Caco-2 (cell line): ENCODE measurements around the gene CCDC142. TPM values are rescaled to one million over a fixed set of nuclear protein-coding genes. Genes with fewer than 3 reads are reported as not detected.

Experiments used
- BruUV-seq: library from RNA; stranded (reverse); fragments of 400-500 nt; replicated peaks from 2 replicates; lab custom pipeline; 2021; lab: Mats Ljungman, UMichigan
- CTCF ChIA-PET: fragments of 300-600 bp; sonication (Branson Sonifier 250); formaldehyde crosslinking; loops from one replicate; lab custom pipeline; 2022; ENCODE audit warnings: antibody characterized with exemption; lab: Charles Lee
- POLR2A ChIA-PET: fragments of 300-600 bp; sonication (Branson Sonifier 250); formaldehyde crosslinking; loops from one replicate; lab custom pipeline; 2022; ENCODE audit warnings: antibody characterized with exemption; lab: Charles Lee
- DNase-seq, 2 experiments: peaks; one replicate each; pipeline versions ENCODE4 v3.0.0 to v3.0.0-alpha.2; 2020 to 2022
- H3K27me3 ChIP-seq: replicated peaks from 2 replicates; pipeline ENCODE4 v1.6.0; 2011; ENCODE audit warnings: low read length; ENCODE audit not compliant: control insufficient read depth, insufficient read depth
- H3K36me3 ChIP-seq: 2 replicates; pipeline ENCODE4 v1.5.1; 2011; ENCODE audit warnings: low read length; ENCODE audit not compliant: control insufficient read depth, insufficient read depth
- H3K4me1 ChIP-seq: fragments of 250-450 bp; sonication (Bioruptor Pico); 2 replicates; pipeline ENCODE4 v1.5.1; 2020; ENCODE audit warnings: mild to moderate bottlenecking
- H3K4me3 ChIP-seq: 2 replicates; pipeline ENCODE4 v1.5.1; 2011; ENCODE audit warnings: low read depth, mild to moderate bottlenecking, control low read depth, low read length
- H3K9me3 ChIP-seq: fragments of 250-450 bp; sonication (Bioruptor Pico); 2 replicates; pipeline ENCODE4 v1.5.1; 2020; ENCODE audit warnings: mild to moderate bottlenecking, moderate library complexity
- H3K27ac Mint-ChIP-seq: one replicate; pipeline ENCODE4 v1.8.0; 2022; ENCODE audit warnings: mixed read lengths; ENCODE audit not compliant: unreplicated experiment
- H3K27me3 Mint-ChIP-seq: one replicate; pipeline ENCODE4 v1.8.0; 2022; ENCODE audit warnings: mixed read lengths; ENCODE audit not compliant: insufficient read depth, unreplicated experiment
- H3K36me3 Mint-ChIP-seq: one replicate; pipeline ENCODE4 v1.8.0; 2022; ENCODE audit warnings: mild to moderate bottlenecking, mixed read lengths; ENCODE audit not compliant: insufficient read depth, unreplicated experiment
- H3K4me1 Mint-ChIP-seq: one replicate; pipeline ENCODE4 v1.8.0; 2022; ENCODE audit warnings: low read depth, mixed read lengths; ENCODE audit not compliant: unreplicated experiment
- H3K4me3 Mint-ChIP-seq: one replicate; pipeline ENCODE4 v1.8.0; 2022; ENCODE audit warnings: mild to moderate bottlenecking, moderate library complexity, mixed read lengths; ENCODE audit not compliant: unreplicated experiment
- H3K9me3 Mint-ChIP-seq: one replicate; pipeline ENCODE4 v1.8.0; 2022; ENCODE audit warnings: mixed read lengths; ENCODE audit not compliant: unreplicated experiment
- CTCF ChIP-seq, 2 experiments: fragments of 200-600 bp in 1 of 2; IDR thresholded peaks; 1 replicate in 1 of 2; 2 replicates in 1 of 2; pipeline versions ENCODE4 v1.5.1 to v1.8.0; 2011 to 2022; ENCODE audit warnings: antibody characterized with exemption in 1 of 2, control low read depth in 1 of 2, inconsistent platforms in 1 of 2, low read depth in 1 of 2, low read length in 1 of 2, mild to moderate bottlenecking in 1 of 2, moderate library complexity in 1 of 2; ENCODE audit not compliant: insufficient read depth in 1 of 2, severe bottlenecking in 1 of 2, unreplicated experiment in 1 of 2
- intact Hi-C: fragments of 100-400 bp; cut with micrococcal nuclease; formaldehyde crosslinking; loops from one replicate; pipeline ENCODE4 v1.10.0; 2022; ENCODE audit not compliant: unreplicated experiment
- total RNA-seq: library from RNA; stranded (reverse); gene quantifications from 2 replicates; pipeline ENCODE4 v1.2.3, GENCODE V29; 2022

CCDC142 gene
- total RNA-seq, 1 experiment from 2014 or later = 39.0 TPM

- Mint-ChIP-seq H3K4me3 (peak overlapping the region; percentile 94), H3K4me1 (peaks cover 41% of the 10 kb centered on the region), H3K9me3 (no peaks in the 10 kb centered on the region), H3K27ac (peak overlapping the region; percentile 87), H3K27me3 (no peaks in the 10 kb centered on the region), H3K36me3 (peaks cover 52% of the 10 kb centered on the region)
- CTCF ChIA-PET = interaction anchor here (1.7 to 1.8 kb wide), 3 partner anchors 17 to 82 kb away, joined by 7 read pairs; partner anchors contain the start of genes AUP1 and HTRA2
- Histone ChIP-seq H3K9me3 (no peaks in the 10 kb centered on the region), H3K36me3 (0 out of 2 replicates have a peak, but pooled peaks cover 2% of the 10 kb centered on the region), H3K27me3 (no peaks in the 10 kb centered on the region), H3K4me1 (peaks cover 42% of the 10 kb centered on the region), H3K4me3 (no peak overlapping the region)
- no peak for TF ChIP-seq CTCF (IDR thresholded peaks at IDR 0.05; ENCODE audit: insufficient read depth in 1 of 2, low read depth in 1 of 2, low read length in 1 of 2, severe bottlenecking in 1 of 2, unreplicated experiment in 1 of 2)
- POLR2A ChIA-PET = no interaction called here
- intact Hi-C loops = loop anchor here (2.0 kb wide), 1 partner anchor 47 kb away; the partner anchor contains the start of gene WBP1
- no TSS peak for BruUV-seq
- DNase-seq = no peak
Observed at GRCh38 chr2:74505448-74506246, 22.8 kb upstream of the CCDC142 start.

DNA sequence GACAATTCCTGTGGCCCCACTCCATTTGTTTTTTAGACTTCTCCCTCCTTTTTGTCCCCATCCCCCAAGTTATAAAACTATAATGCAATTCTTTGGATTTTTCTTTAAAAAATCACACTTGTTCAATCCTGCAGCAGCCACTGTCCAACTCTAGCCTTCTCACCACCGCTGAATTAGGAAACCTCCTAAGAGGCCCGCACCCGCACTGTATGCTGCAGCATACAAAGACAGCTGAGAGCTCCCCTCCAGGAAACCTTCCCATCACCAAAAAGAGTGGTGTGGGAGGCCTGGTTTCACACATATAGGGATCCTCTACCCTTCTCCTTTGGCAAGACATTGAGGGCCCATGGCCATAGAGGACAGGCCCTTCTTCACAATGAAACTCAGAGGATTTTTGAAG lies 21.8 kb upstream of the CCDC142 start:
- Mint-ChIP-seq H3K4me3 (peak overlapping the region; percentile 94), H3K9me3 (no peaks in the 10 kb centered on the region), H3K36me3 (peaks cover 53% of the 10 kb centered on the region), H3K27me3 (no peaks in the 10 kb centered on the region), H3K4me1 (peaks cover 41% of the 10 kb centered on the region), H3K27ac (peak overlapping the region; percentile 87)
- no peak for DNase-seq
- no peak for TF ChIP-seq CTCF (IDR thresholded peaks at IDR 0.05; ENCODE audit: insufficient read depth in 1 of 2, low read depth in 1 of 2, low read length in 1 of 2, severe bottlenecking in 1 of 2, unreplicated experiment in 1 of 2)
- no peaks in the 10 kb centered on the region for H3K27me3 ChIP-seq
- ChIA-PET POLR2A (interaction anchor here (0.9 to 1.2 kb wide), 2 partner anchors 25 to 64 kb away, joined by 3 to 4 read pairs; partner anchors contain the start of genes AUP1 and HTRA2), CTCF (interaction anchor here (1.0 to 1.8 kb wide), 3 partner anchors 10 to 24 kb away, joined by 3 to 6 read pairs (median 3); partner anchors contain the start of genes CCDC142, TLX2 and TTC31)
- H3K4me3 ChIP-seq = no peak overlapping the region
- H3K4me1 ChIP-seq = peaks cover 52% of the 10 kb centered on the region
- no peaks in the 10 kb centered on the region for H3K9me3 ChIP-seq
- intact Hi-C loops = no loop called here
- H3K36me3 ChIP-seq = 0 out of 2 replicates have a peak, but pooled peaks cover 2% of the 10 kb centered on the region
- TSS peak; percentile 25 for BruUV-seq
